Kidney (tissue), 14 donors: ENCODE data around the gene C10orf67. TPM values are rescaled to one million over a fixed set of nuclear protein-coding genes. Genes with fewer than 3 reads are reported as not detected.

Experiments
- DNase-seq, 5 donors: peaks; one replicate each; pipeline ENCODE4 v3.0.0-alpha.2; 2013 to 2020
- FAIRE-seq: peaks from 2 replicates; lab custom pipeline; 2012; peaks lifted over from hg19 to GRCh38; lab: Jason Lieb, UNC
- H3K27ac ChIP-seq, 2 donors: one replicate each; pipeline ENCODE4 v1.7.0; 2013; ENCODE audit warnings: low read depth in 2 of 2, low read length in 2 of 2, inconsistent platforms in 1 of 2
- H3K27me3 ChIP-seq: one replicate; pipeline ENCODE4 v1.7.1; 2013; ENCODE audit warnings: low read length, inconsistent platforms; ENCODE audit not compliant: control insufficient read depth, insufficient read depth
- H3K36me3 ChIP-seq, 3 donors: one replicate each; pipeline versions ENCODE4 v1.7.0 to v1.7.1; 2013; ENCODE audit warnings: low read length in 3 of 3, control low read depth in 1 of 3, inconsistent platforms in 1 of 3; ENCODE audit not compliant: insufficient read depth in 3 of 3, control insufficient read depth in 2 of 3
- H3K4me1 ChIP-seq, 3 donors: one replicate each; pipeline versions ENCODE4 v1.7.0 to v1.7.1; 2013; ENCODE audit warnings: low read length in 3 of 3, inconsistent platforms in 1 of 3, low read depth in 1 of 3; ENCODE audit not compliant: control insufficient read depth in 2 of 3, insufficient read depth in 2 of 3
- H3K4me3 ChIP-seq, 3 donors: one replicate each; pipeline versions ENCODE4 v1.7.0 to v1.8.1; 2013; ENCODE audit warnings: low read length in 3 of 3, control low read depth in 1 of 3, inconsistent platforms in 1 of 3
- H3K9ac ChIP-seq, 3 donors: one replicate each; pipeline versions ENCODE4 v1.7.0 to v1.7.1; 2013; ENCODE audit warnings: low read length in 3 of 3, control low read depth in 1 of 3, inconsistent platforms in 1 of 3
- H3K9me3 ChIP-seq, 3 donors: one replicate each; pipeline versions ENCODE4 v1.7.0 to v1.7.1; 2013; ENCODE audit warnings: low read length in 3 of 3, control low read depth in 1 of 3, inconsistent platforms in 1 of 3; ENCODE audit not compliant: control insufficient read depth in 2 of 3, insufficient read depth in 1 of 3
- CTCF ChIP-seq: IDR thresholded peaks from 3 replicates; pipeline ENCODE4 v1.5.1; 2012; ENCODE audit warnings: mild to moderate bottlenecking, moderate library complexity, borderline replicate concordance; ENCODE audit not compliant: insufficient read depth; ENCODE audit errors: extremely low read depth
- intact Hi-C: fragments of 100-400 bp; cut with DNase I; formaldehyde crosslinking; loops from one replicate; pipeline ENCODE4 v1.11.1; 2022
- microRNA-seq: library from miRNA; unstranded; fragments of <30 nt; microRNA quantifications from one replicate; pipeline ENCODE4 v1.2.0, GENCODE V29; 2020
- polyA plus RNA-seq: library from polyadenylated mRNA; stranded (reverse); fragments of 350-450 nt; fragmentation: Illumina TruSeq; extraction: RNeasy Lipid Tissue Mini Kit (QIAGEN cat#74804); gene quantifications from one replicate; pipeline ENCODE4 v1.2.3, GENCODE V29; 2014; ENCODE audit warnings: low read depth, low replicate concordance; ENCODE audit not compliant: insufficient read depth
- total RNA-seq: library from RNA; stranded (reverse); fragmentation: NEBNext Ultra II Directional; extraction: Animal tissue kit (Norgen Biotek cat#: 25700); gene quantifications from one replicate; pipeline ENCODE4 v1.2.1, GENCODE V29; 2021
- donor health status: control.
- donor health status: control.
- donor health status: control.
- donor health status: control.
- donor health status: control.
- donor health status: DM: yes; HTN: yes; CAD: no.
- donor health status: Normal renal cell carcinoma (clear cell type).

Gene C10orf67
- total and polyA plus RNA-seq, 2 donors from 2014 or later = 1.1 to 1.6 TPM

DNA sequence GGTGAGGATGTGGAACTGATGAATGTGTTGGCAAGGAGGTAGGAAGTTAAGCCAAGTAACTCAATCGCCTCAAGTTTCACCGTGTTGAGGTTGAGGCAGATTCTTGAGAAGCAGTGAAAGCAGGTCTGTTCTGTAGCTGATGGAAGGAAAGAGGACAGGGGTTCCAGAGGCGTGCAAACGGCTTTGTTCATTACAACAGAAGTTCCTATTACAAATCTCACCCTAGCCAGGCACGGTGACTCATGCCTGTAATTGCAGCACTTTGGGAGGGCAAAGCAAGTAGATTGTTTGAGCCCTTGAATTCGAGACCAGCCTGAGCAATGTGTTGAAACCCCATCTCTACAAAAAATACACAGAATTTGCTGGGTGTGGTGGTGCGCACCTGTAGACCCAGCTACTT, 189.4 kb downstream of the C10orf67 start:
- peaks cover 3 to 11% (median 6%) of the 10 kb centered on the region in 3 donors for H3K4me1 ChIP-seq
- H3K27ac ChIP-seq = no peak overlapping the region
- TF ChIP-seq CTCF = no peak
- H3K27me3 ChIP-seq = no peaks in the 10 kb centered on the region
- intact Hi-C loops = no loop called here
- no peaks in the 10 kb centered on the region for H3K9me3 ChIP-seq
- H3K36me3 ChIP-seq = no peaks in the 10 kb centered on the region
- H3K4me3 ChIP-seq = no peak overlapping the region
- FAIRE-seq = no peak
- DNase-seq = no peak
- H3K9ac ChIP-seq = no peak overlapping the region

Small RNAs within 50 kb of the gene (microRNA-seq; reads per million reads assigned to microRNA genes)
- not detected for gene MIR1254-2

Other genes with a start within 250 kb of the C10orf67 start
- 39.9 TPM for gene MSRB2, start 249.2 kb downstream of the C10orf67 start, total RNA-seq
- gene MSRB2, start 249.2 kb downstream of the C10orf67 start, polyA plus RNA-seq = 131 TPM
- gene PTF1A, start 152.5 kb downstream of the C10orf67 start, total RNA-seq = not detected
- gene PTF1A, start 152.5 kb downstream of the C10orf67 start, polyA plus RNA-seq = not detected
- 27.1 TPM for gene OTUD1, start 94.3 kb upstream of the C10orf67 start, total RNA-seq
- gene OTUD1, start 94.3 kb upstream of the C10orf67 start, polyA plus RNA-seq = 14.1 TPM